Hematopoietic multipotent progenitor cell treated with erythropoietin and hydrocortisone succinate and interleukin-3 and kit ligand, for 15 days (in vitro differentiated cells): Measurements from ENCODE around the gene SNX4.

Experiments used
- DNase-seq: peaks from one replicate; pipeline ENCODE4 v3.0.0-alpha.2; 2015; ENCODE audit warnings: low spot score

The SNX4 gene

DNA sequence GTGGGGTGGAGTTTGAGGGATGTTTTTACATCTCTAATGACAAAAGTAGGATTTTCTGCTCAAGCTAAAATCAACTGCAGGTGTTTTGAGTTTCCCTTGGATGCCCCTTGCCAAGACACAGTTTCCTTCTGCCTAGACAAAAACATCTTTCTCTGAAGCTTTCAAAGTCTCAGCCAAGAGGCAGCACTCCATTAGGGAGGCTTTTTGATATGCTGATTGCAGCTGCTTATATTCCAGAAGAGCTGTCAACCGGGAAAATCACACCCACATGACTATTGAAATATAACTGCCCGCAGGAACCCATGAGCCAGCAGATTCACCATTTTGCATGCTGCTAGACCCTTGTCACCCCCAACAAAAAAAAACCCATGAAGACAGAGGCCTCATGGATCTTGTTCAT, 117.4 kb downstream of the SNX4 start:
- DNase-seq: no peak

DNA sequence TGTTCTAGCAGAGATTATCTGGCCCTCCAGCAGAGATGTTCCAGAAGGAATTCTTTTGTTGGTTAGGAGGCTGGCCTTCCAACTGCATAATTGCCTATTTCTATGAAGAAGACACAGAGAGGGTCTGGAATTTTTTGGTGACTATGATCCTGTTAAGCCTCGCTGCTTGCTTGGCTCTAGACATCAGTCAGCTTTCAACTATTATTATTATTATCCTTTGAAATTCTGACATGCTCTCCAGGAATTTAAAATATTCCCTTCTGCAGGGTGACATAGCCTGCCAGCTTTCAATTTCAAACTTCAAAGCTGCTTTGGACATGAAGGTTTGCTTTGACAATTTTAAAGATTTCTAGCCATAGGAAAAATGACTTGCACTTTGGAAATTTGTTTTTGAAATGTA, 118.6 kb downstream of the SNX4 start:
- DNase-seq: no peak

DNA sequence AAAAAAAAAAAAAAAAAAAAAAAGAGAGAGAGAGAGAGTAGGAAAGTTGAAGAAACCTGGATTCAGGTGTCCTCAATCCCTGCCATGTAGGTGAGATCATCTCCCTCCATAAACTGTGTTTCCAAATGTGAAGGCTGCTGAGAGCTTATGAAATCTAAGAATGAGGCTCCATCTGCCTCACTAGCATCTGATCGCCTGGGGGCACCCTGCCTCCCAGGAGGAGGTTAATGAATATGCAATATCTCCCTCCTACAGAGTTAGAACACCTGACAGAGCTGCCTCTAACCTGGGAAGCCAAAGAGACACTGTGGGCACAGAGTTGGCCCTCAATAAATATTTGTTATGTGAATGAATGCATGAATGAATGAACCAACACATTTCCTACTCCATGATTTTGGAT, 121.0 kb downstream of the SNX4 start:
- peak; percentile 18 for DNase-seq
